Measurements from ENCODE around the gene BMP6.

DNA sequence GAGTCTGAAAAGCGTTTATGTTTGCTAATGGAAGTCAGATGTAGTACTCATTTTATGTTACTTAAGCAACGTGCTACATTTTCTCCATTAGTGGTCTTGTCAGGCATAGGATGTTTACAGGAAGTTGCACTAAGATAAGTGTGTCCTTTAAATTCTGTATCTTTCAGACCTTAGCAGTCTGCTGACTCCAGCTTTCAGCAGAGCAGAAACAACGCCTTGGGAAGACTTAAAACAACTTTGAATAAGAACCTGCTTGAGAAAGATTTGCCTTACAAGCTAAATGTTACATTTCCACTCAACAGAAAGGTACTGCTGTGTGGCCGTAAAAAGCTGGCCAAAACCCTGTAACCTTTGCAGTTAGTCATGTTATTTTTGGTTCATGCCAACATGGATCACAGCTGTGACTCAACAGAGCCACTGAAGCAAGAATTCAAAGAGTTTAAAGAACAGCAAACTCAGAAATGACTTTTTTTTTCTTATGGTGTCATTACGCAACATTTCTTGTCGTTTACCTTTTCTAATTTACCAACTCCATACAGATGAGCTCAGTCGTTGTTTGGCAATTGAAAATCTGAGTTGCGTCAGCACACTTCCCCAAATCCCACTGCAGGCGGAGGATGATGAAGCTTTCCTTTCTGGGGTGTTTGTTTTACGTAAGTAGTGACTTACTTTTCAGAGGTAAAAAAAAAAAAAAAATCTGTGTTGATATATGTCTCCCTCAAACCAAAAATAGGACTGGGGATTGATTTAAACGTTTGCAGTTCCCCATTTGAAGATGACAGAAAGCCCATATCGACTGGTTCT lies 27.9 kb upstream of the BMP6 start:
- TF ChIP-seq, protein P1, sequence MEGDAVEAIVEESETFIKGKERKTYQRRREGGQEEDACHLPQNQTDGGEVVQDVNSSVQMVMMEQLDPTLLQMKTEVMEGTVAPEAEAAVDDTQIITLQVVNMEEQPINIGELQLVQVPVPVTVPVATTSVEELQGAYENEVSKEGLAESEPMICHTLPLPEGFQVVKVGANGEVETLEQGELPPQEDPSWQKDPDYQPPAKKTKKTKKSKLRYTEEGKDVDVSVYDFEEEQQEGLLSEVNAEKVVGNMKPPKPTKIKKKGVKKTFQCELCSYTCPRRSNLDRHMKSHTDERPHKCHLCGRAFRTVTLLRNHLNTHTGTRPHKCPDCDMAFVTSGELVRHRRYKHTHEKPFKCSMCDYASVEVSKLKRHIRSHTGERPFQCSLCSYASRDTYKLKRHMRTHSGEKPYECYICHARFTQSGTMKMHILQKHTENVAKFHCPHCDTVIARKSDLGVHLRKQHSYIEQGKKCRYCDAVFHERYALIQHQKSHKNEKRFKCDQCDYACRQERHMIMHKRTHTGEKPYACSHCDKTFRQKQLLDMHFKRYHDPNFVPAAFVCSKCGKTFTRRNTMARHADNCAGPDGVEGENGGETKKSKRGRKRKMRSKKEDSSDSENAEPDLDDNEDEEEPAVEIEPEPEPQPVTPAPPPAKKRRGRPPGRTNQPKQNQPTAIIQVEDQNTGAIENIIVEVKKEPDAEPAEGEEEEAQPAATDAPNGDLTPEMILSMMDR (conservative IDR thresholded peaks at IDR 0.05): no peak
- TF ChIP-seq EZH2 (IDR thresholded peaks at IDR 0.05; ENCODE audit: low read depth): no peak
